Hematopoietic multipotent progenitor cell treated with erythropoietin and hydrocortisone succinate and interleukin-3 and kit ligand, for 4 days (in vitro differentiated cells): ENCODE results near the gene STRA8.

ENCODE experiments used
- DNase-seq: peaks from one replicate; pipeline ENCODE4 v3.0.0-alpha.2; 2015

STRA8 gene

DNA sequence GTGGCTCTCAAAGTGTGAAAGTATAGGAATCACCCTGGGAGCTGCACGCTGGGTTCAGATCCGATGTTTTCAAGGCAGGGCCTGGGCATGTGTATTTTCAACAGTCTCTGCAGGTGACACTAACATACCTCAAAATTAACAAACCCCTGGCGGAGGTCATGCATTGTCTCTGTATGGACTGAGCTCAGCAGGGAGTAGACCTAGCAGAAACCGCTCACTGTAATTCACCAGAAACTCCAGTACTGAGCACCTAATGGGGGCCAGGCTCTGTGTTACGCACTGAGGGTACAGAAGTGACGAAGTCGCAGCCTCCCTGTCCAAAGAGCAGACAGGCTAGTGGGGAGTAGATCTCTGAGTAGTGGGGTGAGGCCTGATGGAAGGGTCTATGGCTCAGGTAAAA is 5.6 kb downstream of the STRA8 start:
- DNase-seq = no peak

DNA sequence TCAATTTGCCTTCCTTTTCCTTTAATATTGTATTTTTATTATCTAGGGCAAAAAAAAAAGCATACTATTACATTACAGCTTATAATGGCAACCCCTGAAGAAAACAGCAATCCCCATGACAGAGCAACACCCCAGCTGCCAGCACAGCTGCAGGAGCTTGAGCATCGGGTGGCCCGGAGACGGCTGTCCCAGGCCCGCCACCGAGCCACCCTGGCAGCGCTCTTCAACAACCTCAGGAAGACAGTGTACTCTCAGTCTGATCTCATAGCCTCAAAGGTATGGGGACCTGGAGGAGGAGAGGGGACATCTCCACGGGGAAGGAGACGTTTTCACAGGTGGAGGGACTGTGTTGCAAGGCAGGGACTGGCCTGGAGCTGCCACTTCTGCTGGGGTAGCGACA is 6.8 kb downstream of the STRA8 start:
- no peak for DNase-seq

- no peak for DNase-seq
These were observed 8.6 kb downstream of the STRA8 start for GRCh38 chr7:135242096-135242684.

DNA sequence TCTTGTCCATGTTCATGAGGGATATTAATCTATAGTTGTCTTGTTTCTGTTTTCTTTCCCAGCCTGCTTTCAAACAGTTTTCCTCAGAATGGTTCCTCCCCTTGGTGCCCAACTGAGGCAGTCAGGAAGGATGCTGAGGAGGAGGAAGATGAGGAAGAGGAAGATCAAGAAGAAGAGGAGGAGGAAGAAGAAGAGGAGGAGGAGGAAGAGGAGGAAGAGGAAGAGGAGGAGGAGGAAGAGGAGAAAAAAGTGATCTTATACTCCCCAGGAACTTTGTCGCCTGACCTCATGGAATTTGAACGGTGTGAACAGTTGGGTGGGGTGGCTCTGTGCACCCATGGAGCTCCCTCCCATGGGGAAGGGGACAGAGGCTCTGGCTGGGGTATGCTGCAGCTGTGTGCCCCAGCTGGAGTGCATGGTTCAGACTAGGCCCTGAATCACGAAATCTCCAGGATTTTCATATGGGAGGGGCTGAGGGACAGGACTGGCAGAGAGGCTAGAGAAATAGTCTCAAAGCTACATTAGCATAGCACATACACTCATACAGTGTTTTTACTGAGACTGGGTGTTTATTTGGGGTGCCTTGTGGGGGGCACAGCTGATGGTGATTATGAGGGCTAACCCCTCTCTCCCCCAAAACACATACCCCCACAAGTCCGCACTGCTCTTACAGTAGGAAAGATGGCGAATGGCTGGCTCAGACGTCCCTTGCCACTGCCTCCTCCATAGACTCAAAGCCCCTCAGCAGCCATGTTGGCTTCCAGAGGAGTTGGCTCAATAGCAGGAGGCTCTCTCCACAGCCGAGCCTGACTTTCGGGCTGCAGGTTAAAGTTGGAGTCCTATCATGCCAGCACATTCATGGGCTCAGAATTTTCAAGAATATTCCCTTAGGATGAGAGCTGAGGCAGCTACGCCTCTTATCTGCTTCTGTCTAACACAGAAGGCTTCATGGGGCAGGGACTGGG is 11.9 kb downstream of the STRA8 start:
- DNase-seq = no peak

DNA sequence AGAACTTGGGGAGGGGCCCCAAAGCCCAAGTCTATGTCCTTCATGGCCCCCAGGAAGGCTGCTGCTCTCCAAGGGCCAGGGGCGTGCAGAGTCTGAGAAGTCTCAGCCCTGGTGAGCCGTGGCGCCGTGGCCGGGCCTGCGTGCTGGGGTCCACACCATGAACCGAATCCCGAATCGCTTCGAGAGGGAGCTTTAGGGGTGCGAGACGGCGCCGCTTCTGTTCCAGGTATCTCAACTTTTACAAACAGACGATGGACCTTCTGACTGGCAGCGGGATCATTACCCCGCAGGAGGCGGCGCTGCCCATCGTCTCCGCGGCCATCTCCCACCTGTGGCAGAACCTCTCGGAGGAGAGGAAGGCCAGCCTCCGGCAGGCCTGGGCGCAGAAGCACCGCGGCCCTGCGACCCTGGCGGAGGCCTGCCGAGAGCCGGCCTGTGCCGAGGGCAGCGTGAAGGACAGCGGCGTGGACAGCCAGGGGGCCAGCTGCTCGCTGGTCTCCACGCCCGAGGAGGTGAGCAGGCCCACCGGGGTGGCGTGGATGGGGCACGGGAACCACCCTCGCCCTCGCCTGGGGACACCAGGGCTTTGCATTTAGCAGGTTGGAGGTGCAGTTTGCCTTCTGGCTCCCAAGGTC is 12.7 kb downstream of the STRA8 start:
- no peak for DNase-seq

DNA sequence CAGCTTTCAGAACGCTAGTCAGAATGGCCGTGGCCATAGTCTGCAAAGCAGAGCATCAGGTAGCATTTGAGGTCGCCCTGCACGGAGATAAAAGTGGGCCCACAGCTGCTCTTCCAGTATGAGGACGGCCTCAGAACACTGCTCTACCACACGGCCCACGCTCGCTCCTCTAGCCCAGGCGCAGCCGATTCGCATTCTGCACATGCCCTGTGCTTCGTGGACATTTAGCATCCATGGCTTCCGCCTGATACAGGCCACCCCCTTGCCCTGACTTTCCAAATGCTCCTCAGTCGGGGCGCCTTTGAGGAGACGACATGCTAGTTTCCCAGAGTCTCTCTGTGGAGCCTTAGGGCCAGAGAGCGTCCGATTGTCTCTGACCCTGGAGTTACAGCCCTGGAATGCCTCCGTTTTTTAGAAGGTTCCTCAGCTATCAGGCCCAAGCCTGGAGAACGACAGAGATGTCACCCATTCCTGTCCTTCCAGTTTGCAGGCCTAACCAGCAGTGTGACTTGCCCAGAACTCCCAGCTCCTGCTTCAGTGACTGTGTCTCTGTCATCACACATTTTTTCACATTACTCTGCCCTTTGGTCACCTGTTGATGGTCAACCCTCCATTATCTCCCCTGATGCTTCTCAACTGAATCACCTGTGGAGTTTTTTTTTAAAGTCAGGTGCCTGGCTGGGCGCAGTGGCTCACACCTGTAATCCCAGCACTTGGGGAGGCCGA is 14.3 kb downstream of the STRA8 start:
- DNase-seq = no peak

GRCh38 chr7:135248546-135248945 is 14.9 kb downstream of the STRA8 start:
- DNase-seq = no peak

- peak; percentile 6 for DNase-seq
These were observed 18.1 kb downstream of the STRA8 start for GRCh38 chr7:135251496-135252391.

GRCh38 chr7:135253851-135254771 is 20.5 kb downstream of the STRA8 start:
- DNase-seq = peak; percentile 66

DNA sequence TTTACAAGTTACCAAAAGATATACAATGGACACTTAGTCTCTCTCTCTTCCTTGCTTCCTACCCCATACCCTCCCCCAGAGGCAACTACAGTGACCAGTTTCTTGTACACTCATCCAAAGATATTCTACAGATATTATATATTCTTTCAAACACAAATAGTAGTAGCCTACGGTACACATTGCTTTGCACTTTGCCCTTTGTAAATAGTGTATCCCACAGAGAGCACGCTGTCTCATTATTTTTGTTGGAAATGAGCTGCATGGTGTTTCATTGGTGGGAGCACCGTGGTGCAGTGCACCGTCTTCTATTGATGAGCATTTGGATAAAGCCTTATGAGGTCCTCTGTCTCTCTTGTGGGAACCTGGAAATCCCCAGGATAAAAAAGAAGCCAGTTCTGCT is 24.2 kb downstream of the STRA8 start:
- DNase-seq = no peak

DNA sequence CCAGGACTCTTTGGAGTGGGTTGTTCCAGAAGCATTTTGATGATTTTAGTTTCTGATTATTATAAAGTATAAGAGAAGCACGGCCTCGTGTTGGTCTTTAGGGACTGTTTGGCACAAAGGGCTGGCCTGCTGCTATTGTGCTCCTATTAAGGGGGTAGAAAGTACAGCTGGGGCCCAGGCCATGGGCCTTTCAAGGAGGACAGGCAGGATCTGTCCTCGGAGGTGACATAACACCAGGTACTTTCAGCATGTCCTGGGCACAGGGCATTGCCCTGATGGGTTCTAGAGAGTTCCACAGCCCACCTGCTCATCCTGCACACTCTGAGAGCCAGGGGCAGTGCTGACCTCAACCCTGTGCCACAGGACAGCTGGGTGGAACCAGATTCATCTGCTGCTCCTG is 24.9 kb downstream of the STRA8 start:
- DNase-seq = no peak

- no peak for DNase-seq
These were observed 26.1 kb downstream of the STRA8 start for GRCh38 chr7:135259702-135260101.

DNA sequence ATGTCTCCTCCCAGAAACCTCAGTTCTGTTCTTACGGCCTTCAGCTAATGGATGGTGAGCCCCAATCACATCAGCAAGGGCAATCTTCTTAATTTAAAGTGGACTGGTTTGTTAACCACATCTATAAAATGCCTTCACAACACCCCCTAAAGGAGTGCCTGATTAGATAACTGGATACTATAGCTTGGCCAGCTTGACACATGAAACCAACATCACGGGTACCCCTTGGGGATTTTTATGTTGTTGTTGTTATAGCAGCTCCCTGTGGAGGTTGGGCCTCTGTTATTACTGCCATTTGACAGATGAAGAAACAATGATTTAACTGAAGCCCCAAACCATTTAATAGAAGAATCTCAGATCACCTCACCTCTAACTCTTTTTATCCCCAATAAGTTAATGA is 26.8 kb downstream of the STRA8 start:
- no peak for DNase-seq

DNA sequence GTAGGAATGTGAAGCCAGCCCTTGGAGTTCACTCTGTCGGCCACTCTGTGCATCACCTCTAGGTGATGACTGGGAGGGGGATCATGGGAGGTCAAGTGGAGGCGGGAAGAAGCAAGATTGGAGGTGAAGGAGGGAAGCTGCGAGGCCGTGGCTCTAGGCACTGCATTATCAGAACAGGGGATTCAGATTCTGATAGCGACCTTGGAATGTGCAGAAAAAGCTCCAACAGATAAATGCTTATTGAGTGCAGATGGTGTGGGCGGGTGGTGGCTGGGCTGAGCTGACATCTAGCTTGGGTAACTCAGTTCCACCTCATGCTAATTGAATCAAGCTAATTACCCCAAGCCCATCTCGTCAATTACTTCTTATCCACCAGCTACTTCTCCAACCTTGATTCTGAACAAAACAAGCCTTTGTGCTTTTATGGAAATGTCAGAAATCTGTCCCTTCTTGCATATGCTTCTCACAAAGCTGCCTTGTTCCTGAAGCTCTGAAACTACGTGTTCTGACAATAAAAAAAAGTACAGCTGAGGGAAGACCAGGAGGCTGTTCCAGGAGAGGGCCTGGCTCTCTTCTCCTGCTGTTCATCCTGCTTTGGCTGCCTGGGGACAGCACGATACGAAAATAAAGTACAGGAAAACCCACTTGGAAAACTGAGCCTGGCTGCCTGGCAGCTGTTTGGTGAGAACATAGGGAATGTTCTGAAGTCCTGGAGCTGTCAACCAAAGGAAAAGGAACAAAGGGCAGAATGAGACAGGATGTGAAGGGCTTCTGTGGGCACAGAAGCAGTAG is 27.5 kb downstream of the STRA8 start:
- no peak for DNase-seq

GRCh38 chr7:135262623-135263320 is 29.1 kb downstream of the STRA8 start:
- no peak for DNase-seq

DNA sequence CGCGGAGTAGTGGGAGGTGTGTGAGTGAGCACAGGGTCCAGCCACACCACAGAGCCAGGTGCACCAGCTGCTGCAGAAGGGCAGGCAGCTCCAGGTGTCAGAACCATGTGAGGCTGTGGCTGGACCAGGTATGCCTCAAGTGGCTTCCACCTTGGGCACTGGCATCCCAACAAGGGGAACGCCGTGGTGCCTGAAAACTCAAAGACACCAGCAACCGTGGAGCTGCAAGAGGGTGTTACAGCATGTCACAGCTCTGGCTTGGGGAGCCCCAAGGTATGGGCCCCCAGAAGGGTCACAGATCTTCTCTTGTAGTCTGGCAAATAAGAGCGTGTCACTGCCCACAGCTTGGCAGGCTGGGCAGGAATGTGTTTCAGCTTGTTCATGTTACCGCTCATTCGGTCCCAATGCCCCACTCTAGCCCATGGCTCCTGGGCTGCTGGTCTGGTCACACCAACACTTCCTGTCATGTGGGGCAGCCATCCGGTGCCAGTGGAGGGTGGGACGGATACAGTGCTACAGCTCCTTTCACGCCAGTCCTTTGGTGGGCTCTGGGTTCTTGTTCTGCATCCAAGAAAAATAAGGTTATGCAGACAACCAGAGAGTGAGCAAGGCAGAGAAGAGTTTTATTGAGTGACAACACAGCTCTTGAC is 29.8 kb downstream of the STRA8 start:
- no peak for DNase-seq

DNA sequence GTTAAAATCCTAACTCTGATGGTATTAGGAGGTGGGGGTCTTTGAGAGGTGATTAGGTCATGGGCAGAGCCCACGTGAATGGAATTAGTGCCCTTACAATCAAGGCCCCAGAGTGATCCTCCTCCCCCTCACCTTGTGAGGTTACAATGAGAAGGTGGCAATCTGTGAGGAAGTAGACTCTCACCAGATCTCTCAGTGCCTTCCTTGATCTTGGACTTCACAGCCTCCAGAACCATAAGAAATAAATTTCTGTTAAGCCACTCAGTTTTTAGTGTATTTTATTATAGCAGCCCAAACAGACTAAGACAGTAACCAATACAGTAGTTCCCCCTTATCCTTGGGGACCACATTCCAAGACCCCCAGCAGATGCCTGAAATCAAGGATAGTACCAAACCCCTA is 32.0 kb downstream of the STRA8 start:
- DNase-seq = no peak

GRCh38 chr7:135269921-135270320 is 36.3 kb downstream of the STRA8 start:
- no peak for DNase-seq
